Measurements from ENCODE around the gene C8G. TPM values are rescaled to one million over a fixed set of nuclear protein-coding genes. Genes with fewer than 3 reads are reported as not detected.

C8G gene
- total RNA-seq, 1 donor from 2014 or later: not detected

DNA sequence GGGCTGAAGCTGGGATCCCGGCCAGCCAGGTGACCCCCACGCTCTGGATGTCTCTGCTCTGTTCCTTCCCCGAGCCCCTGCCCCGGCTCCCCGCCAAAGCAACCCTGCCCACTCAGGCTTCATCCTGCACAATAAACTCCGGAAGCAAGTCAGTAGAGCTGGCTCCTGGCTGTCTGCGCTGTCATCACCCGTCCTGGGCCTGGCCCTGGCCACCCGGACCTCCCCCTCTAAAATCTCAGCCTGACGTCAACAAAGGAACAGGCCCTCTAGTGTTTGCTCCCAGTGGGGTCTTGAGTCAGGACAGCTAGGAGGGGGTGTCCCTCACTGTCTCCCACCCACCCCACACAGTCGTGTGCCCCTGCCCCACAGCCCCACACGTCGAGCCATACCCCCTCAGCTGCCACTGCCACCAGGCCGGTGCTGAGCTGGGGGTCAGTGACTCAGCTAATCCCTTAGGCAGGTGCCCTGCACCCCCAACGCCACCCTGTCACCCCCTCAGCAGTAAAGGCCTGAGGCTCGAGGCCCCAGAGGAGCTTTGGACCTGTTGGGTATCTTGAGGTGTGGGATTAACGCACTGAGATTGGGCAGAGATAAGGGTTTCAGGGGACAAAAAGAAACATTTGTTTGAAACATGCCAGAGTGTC, 36.7 kb downstream of the C8G start:
- DNase-seq (ENCODE audit: low read depth): no peak

DNA sequence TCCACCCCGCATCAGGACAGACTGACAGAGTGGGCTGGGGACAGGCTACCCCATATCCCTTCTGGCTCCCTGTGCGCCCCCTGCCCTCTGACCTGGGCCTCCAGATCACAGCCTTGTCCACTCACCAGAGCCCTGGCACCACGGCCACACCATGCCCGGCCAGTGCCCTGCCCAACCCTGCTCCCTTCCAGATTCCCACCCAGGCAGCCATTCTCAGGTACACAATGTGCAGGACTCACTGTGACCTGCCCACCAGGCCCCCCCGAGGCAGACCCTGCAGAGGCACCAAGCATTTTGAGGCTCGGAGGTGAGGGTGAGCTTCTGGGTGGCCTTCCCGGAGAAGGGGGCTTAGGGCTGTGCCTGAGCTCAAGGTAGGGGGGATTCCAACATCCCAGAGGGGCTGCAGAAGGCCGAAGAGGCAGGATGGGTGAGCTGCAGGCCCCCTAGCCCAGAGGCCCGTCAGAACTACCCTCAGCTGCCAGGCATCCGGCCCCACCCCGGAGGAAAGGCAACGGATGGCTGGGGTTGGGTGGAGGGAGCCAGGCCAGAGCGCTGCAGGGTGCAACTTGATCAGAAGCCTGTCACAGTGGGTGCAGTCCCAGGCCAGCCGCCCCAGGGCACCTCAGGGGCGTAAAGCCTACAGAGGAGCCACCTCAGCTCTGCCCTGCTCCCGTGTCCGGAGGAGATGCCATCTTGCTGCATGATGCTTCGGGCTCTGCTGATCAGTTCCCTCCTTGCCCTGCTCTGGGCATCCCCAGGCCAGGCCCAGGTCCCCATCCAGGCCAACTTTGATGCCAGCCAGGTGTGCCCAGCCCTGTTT, 37.4 kb downstream of the C8G start, which contains the start of gene LCNL1:
TSS of gene LCNL1 (plus strand) at position 762 of the 820 bp plus-strand sequence. CDS start 594 bp downstream, outside the sequence.
- Histone ChIP-seq H3K27me3 (ENCODE audit: control insufficient read depth, insufficient read depth, low read length) (peaks cover 31% of the 10 kb centered on the region), H3K4me3 (ENCODE audit: low read depth, low read length) (no peak within 1 kb of the TSS), H3K36me3 (ENCODE audit: control insufficient read depth, insufficient read depth, low read length) (no peaks in the 10 kb centered on the region)
- DNase-seq (ENCODE audit: low read depth): no peak
- TF ChIP-seq, protein P1, sequence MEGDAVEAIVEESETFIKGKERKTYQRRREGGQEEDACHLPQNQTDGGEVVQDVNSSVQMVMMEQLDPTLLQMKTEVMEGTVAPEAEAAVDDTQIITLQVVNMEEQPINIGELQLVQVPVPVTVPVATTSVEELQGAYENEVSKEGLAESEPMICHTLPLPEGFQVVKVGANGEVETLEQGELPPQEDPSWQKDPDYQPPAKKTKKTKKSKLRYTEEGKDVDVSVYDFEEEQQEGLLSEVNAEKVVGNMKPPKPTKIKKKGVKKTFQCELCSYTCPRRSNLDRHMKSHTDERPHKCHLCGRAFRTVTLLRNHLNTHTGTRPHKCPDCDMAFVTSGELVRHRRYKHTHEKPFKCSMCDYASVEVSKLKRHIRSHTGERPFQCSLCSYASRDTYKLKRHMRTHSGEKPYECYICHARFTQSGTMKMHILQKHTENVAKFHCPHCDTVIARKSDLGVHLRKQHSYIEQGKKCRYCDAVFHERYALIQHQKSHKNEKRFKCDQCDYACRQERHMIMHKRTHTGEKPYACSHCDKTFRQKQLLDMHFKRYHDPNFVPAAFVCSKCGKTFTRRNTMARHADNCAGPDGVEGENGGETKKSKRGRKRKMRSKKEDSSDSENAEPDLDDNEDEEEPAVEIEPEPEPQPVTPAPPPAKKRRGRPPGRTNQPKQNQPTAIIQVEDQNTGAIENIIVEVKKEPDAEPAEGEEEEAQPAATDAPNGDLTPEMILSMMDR (IDR thresholded peaks at IDR 0.05; ENCODE audit: insufficient read depth, low read length, poor library complexity, severe bottlenecking): no peak

More for the DNA sequence above, 36.7 kb downstream of the C8G start:
- no peaks in the 10 kb centered on the region for H3K36me3 ChIP-seq (ENCODE audit: control insufficient read depth, insufficient read depth, low read length)
- H3K4me3 ChIP-seq (ENCODE audit: low read depth, low read length): no peak overlapping the region
- peaks cover 30% of the 10 kb centered on the region for H3K27me3 ChIP-seq (ENCODE audit: control insufficient read depth, insufficient read depth, low read length)
- TF ChIP-seq, protein P1 (IDR thresholded peaks at IDR 0.05; ENCODE audit: insufficient read depth, low read length, poor library complexity, severe bottlenecking): no peak

DNA sequence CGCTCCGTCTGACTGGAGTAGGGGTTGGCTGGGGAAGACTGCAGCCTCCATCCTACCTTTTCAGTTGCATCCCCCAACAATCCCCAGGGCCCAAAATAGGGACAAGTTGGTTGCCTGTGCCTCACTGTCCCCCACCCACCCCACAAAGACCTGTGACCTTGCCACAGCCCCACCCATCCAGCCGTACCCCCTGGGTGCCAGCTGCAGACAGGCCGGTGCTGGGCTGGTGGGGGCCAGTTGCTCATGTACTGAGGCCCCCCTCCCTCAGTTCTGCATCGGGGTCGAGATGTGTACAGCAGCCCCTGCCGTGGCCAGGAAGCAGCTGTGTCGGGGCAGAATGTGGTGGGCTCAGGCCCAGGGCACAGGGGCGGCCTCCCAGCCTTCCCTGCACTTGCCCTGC, 38.1 kb downstream of the C8G start:
- Histone ChIP-seq H3K36me3 (ENCODE audit: control insufficient read depth, insufficient read depth, low read length) (no peaks in the 10 kb centered on the region), H3K4me3 (ENCODE audit: low read depth, low read length) (no peak overlapping the region), H3K27me3 (ENCODE audit: control insufficient read depth, insufficient read depth, low read length) (peaks cover 34% of the 10 kb centered on the region)
- DNase-seq (ENCODE audit: low read depth): no peak
- TF ChIP-seq, protein P1 (IDR thresholded peaks at IDR 0.05; ENCODE audit: insufficient read depth, low read length, poor library complexity, severe bottlenecking): no peak

DNA sequence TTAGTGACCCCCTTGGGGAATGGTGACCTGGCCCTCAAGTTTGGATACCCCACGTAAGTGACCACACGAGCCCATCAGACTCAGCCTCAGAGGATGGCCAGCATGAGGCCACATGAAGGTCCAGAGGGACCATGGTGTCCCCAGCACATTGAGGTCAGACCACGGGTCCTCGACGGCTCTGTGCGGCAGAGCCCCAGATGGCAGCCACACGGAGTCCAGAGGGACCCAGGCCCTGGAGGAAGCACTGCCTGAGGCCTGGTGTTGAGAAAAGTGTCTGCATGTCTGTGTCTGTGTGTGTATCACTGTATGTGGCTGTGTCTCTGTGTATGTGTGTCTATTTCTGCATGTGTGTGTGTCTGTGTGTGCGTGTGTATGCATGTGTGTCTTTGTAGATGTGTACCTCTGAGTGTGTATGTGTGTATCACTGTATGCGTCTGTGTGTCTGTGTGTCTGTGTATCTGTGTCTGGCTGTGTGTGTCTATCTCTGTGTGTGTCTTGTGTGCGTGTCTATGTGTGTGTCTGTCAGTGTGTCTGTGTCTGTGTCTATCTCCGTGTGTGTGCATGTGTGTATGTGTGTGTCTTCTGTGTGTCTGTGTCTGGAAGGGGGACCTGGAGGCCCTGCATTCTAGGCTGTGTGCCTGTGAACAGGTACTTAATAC, 38.7 kb downstream of the C8G start:
- no peak overlapping the region for H3K4me3 ChIP-seq (ENCODE audit: low read depth, low read length)

DNA sequence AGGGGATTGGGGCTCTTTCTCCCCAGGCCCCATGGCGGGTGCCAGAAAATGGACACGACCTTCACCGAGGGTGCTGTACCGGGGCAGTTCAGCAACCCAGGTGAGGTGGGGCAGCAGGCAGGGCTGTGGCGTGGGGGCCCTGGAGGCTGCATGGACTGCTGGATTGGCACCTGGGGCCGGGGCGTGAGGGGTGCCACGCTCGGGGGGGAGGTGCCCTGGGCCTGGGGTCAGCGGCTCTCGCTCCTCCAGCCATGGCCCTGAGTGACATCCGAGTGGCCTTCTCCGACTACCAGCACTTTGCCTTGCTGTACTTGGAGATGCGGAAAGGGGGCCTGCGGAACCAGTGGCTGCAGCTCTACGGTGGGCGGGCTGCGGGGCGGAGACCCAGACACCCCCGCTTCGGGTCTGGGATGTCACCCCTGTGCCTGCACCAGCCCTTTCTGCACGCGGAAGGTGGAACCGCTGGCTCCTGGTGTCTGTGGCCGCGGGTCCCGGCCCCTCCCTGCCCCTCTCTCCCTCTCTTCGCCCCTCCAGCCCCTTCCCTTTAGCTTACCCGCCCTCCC, 39.5 kb downstream of the C8G start:
- no peak for DNase-seq (ENCODE audit: low read depth)
- TF ChIP-seq, protein P1 (IDR thresholded peaks at IDR 0.05; ENCODE audit: insufficient read depth, low read length, poor library complexity, severe bottlenecking): no peak
- H3K27me3 ChIP-seq (ENCODE audit: control insufficient read depth, insufficient read depth, low read length): peaks cover 34% of the 10 kb centered on the region
- no peaks in the 10 kb centered on the region for H3K36me3 ChIP-seq (ENCODE audit: control insufficient read depth, insufficient read depth, low read length)
- H3K4me3 ChIP-seq (ENCODE audit: low read depth, low read length): no peak overlapping the region

More for the DNA sequence above, 38.7 kb downstream of the C8G start:
- TF ChIP-seq, protein P1 (IDR thresholded peaks at IDR 0.05; ENCODE audit: insufficient read depth, low read length, poor library complexity, severe bottlenecking): no peak
- Histone ChIP-seq H3K36me3 (ENCODE audit: control insufficient read depth, insufficient read depth, low read length) (no peaks in the 10 kb centered on the region), H3K27me3 (ENCODE audit: control insufficient read depth, insufficient read depth, low read length) (peaks cover 34% of the 10 kb centered on the region)
- DNase-seq (ENCODE audit: low read depth): no peak
